ENCODE results near the gene CCDC39.
"Not testable (repeated sequence)": the region's sequence is repeated elsewhere in the genome, so short reads cannot be mapped to it uniquely, and the experiment has no call there.

The CCDC39 gene

GRCh38 chr3:180618563-180618962, 60.7 kb downstream of the CCDC39 start:
- not testable (repeated sequence) for DNase-seq

- DNase-seq, result no peak
Observed at GRCh38 chr3:180617049-180617448, 62.2 kb downstream of the CCDC39 start.

- no peak for DNase-seq
Observed at GRCh38 chr3:180615954-180616353, 63.3 kb downstream of the CCDC39 start.

- DNase-seq, result no peak
Observed at GRCh38 chr3:180612364-180612763, 66.9 kb downstream of the CCDC39 start.

GRCh38 chr3:180611006-180611405, 68.3 kb downstream of the CCDC39 start:
- DNase-seq, result no peak

GRCh38 chr3:180601688-180602666, 77.3 kb downstream of the CCDC39 start, which contains the start of gene TTC14:
Gene TTC14, plus strand, starts transcription at chr3:180602163. Its CDS starts 99 bp downstream, at chr3:180602262.
- peak; percentile 98 for DNase-seq

GRCh38 chr3:180600473-180600872, 78.8 kb downstream of the CCDC39 start:
- no peak for DNase-seq

- DNase-seq, result no peak
Observed at GRCh38 chr3:180595559-180595935, 83.7 kb downstream of the CCDC39 start.

- peak; percentile 40 for DNase-seq
Observed at GRCh38 chr3:180594631-180595558, 84.4 kb downstream of the CCDC39 start.

- not testable (repeated sequence) for DNase-seq
Observed at GRCh38 chr3:180593631-180594030, 85.7 kb downstream of the CCDC39 start.

- DNase-seq, result no peak
Observed at GRCh38 chr3:180590396-180590795, 88.9 kb downstream of the CCDC39 start.

- no peak for DNase-seq
Observed at GRCh38 chr3:180580934-180581333, 98.4 kb downstream of the CCDC39 start.

GRCh38 chr3:180575571-180575970, 103.7 kb downstream of the CCDC39 start:
- no peak for DNase-seq

- DNase-seq, result no peak
Observed at GRCh38 chr3:180571831-180572598, 107.3 kb downstream of the CCDC39 start.

- DNase-seq, result no peak
Observed at GRCh38 chr3:180570238-180570637, 109.1 kb downstream of the CCDC39 start.

- no peak for DNase-seq
Observed at GRCh38 chr3:180564676-180565075, 114.6 kb downstream of the CCDC39 start.
